Karpas-422 (cell line): ENCODE measurements around the gene KDM4E. TPM values are rescaled to one million over a fixed set of nuclear protein-coding genes. Genes with fewer than 3 reads are reported as not detected.

Experiments
- DNase-seq: peaks from one replicate; pipeline ENCODE4 v3.0.0-alpha.2; 2015
- H2AFZ ChIP-seq: fragments of 200-600 bp; sonication (generic); 2 replicates; pipeline ENCODE4 v1.6.1; 2014; ENCODE audit warnings: antibody characterized with exemption, low read length, mixed read lengths
- H3K27ac ChIP-seq: fragments of 200-600 bp; sonication (generic); 2 replicates; pipeline ENCODE4 v1.5.1; 2014; ENCODE audit warnings: mild to moderate bottlenecking, low read length, moderate library complexity
- H3K27me3 ChIP-seq: fragments of 200-600 bp; sonication (generic); 2 replicates; pipeline ENCODE4 v1.6.1; 2014; ENCODE audit warnings: low read length, mixed read lengths
- H3K36me3 ChIP-seq: fragments of 200-600 bp; sonication (generic); 2 replicates; pipeline ENCODE4 v1.6.1; 2014; ENCODE audit warnings: low read length, mixed read lengths; ENCODE audit not compliant: insufficient read depth
- H3K4me1 ChIP-seq: fragments of 200-600 bp; sonication (generic); 2 replicates; pipeline ENCODE4 v1.6.1; 2014; ENCODE audit warnings: mild to moderate bottlenecking, low read length, mixed read lengths
- H3K4me2 ChIP-seq: fragments of 200-600 bp; sonication (generic); 2 replicates; pipeline ENCODE4 v1.6.1; 2014; ENCODE audit warnings: low read length, low read depth, mild to moderate bottlenecking; ENCODE audit not compliant: poor library complexity, severe bottlenecking
- H3K4me3 ChIP-seq: fragments of 200-600 bp; sonication (generic); 2 replicates; pipeline ENCODE4 v1.5.1; 2014; ENCODE audit warnings: mild to moderate bottlenecking, antibody characterized with exemption, low read length, mixed read lengths
- H3K79me2 ChIP-seq: fragments of 200-600 bp; sonication (generic); 2 replicates; pipeline ENCODE4 v1.6.1; 2014; ENCODE audit warnings: mild to moderate bottlenecking, low read length, mixed read lengths
- H3K9ac ChIP-seq: fragments of 200-600 bp; sonication (generic); 2 replicates; pipeline ENCODE4 v1.6.0; 2014; ENCODE audit warnings: low read length
- H3K9me2 ChIP-seq: fragments of 200-600 bp; sonication (generic), shearing (Covaris generic); replicated peaks from 2 replicates; pipeline ENCODE4 v1.6.0; 2014; ENCODE audit warnings: mild to moderate bottlenecking, low read length, moderate library complexity; ENCODE audit not compliant: insufficient read depth
- H3K9me3 ChIP-seq: fragments of 300-700, 200-600 bp; sonication (generic); 2 replicates; pipeline ENCODE4 v1.6.1; 2014; ENCODE audit warnings: low read length, mixed read lengths
- H4K20me1 ChIP-seq: fragments of 200-600 bp; sonication (generic); 2 replicates; pipeline ENCODE4 v1.6.1; 2014; ENCODE audit warnings: mild to moderate bottlenecking, antibody characterized with exemption, low read length, low read depth; ENCODE audit not compliant: insufficient read depth
- total RNA-seq: library from RNA; depleted of rRNA; stranded (reverse); fragments of >200 nt; shearing (Covaris generic); gene quantifications from 2 replicates; pipeline ENCODE4 v1.2.3, GENCODE V29; 2014; ENCODE audit warnings: low replicate concordance; rRNA removed

The KDM4E gene
- total RNA-seq = not detected in 2 replicates

GRCh38 chr11:95024958-95025357 lies at the start of gene KDM4E:
Gene KDM4E (plus strand): TSS chr11:95025258. CDS start chr11:95025558, 300 bp downstream.
- Histone ChIP-seq H3K4me3 (no peak within 1 kb of the TSS), H3K4me2 (no peak within 1 kb of the TSS), H3K79me2 (no peaks in the 10 kb centered on the region), H3K9me3 (no peaks in the 10 kb centered on the region), H3K9me2 (no peaks in the 10 kb centered on the region), H3K4me1 (no peaks in the 10 kb centered on the region), H3K9ac (no peak within 1 kb of the TSS), H2AFZ (no peak within 1 kb of the TSS), H3K27ac (no peak within 1 kb of the TSS), H3K36me3 (no peaks in the 10 kb centered on the region), H4K20me1 (no peaks in the 10 kb centered on the region), H3K27me3 (no peaks in the 10 kb centered on the region)
- DNase-seq = no peak

GRCh38 chr11:94975599-94975998 lies 49.5 kb upstream of the KDM4E start:
- H3K9ac ChIP-seq = no peak overlapping the region
- DNase-seq = no peak
- H3K36me3 ChIP-seq = peaks cover 16% of the 10 kb centered on the region
- H3K9me3 ChIP-seq = no peaks in the 10 kb centered on the region
- peaks cover 29% of the 10 kb centered on the region for H3K4me1 ChIP-seq
- 0 out of 2 replicates have a peak overlapping the region, but pooled peaks have one; percentile 0 for H2AFZ ChIP-seq
- H3K9me2 ChIP-seq = 0 out of 2 replicates have a peak, but pooled peaks cover 5% of the 10 kb centered on the region
- H3K27me3 ChIP-seq = no peaks in the 10 kb centered on the region
- no peak overlapping the region for H3K4me3 ChIP-seq
- peaks cover 45% of the 10 kb centered on the region for H3K79me2 ChIP-seq
- H3K27ac ChIP-seq = no peak overlapping the region
- no peak overlapping the region for H3K4me2 ChIP-seq
- H4K20me1 ChIP-seq = peaks cover 12% of the 10 kb centered on the region

DNA sequence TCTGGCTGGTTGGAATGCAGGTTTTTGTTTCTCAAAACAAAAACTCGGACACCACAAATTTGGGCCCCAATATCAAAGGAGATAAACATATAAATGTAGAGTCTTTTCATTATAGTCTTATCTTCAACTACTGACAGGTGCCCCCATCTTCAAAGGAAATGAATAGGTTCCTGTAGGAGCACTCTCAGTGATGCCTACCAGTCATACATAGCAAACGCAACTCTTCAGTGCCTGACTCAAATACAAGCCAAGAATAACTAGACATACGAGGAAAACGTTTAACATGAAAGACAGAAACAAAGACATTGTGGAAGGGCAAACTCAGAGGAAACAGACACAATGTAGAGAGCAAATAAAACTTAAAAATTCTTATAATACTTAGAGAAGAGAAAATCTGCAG lies 37.7 kb upstream of the KDM4E start:
- H3K4me1 ChIP-seq = no peaks in the 10 kb centered on the region
- H3K27me3 ChIP-seq = no peaks in the 10 kb centered on the region
- no peak overlapping the region for H3K9ac ChIP-seq

GRCh38 chr11:94988748-94989147 lies 36.3 kb upstream of the KDM4E start:
- no peak overlapping the region for H3K4me3 ChIP-seq
- DNase-seq = no peak

More for the DNA sequence above, 37.7 kb upstream of the KDM4E start:
- Histone ChIP-seq H3K4me3 (no peak overlapping the region), H4K20me1 (no peaks in the 10 kb centered on the region), H3K9me2 (no peaks in the 10 kb centered on the region), H3K79me2 (no peaks in the 10 kb centered on the region), H3K9me3 (no peaks in the 10 kb centered on the region), H3K4me2 (no peak overlapping the region), H2AFZ (no peak overlapping the region), H3K27ac (no peak overlapping the region), H3K36me3 (no peaks in the 10 kb centered on the region)
- DNase-seq = no peak

GRCh38 chr11:94993400-94993943 lies 31.6 kb upstream of the KDM4E start:
- Histone ChIP-seq H3K27me3 (no peaks in the 10 kb centered on the region), H3K79me2 (no peaks in the 10 kb centered on the region), H3K4me2 (no peak overlapping the region), H3K9me2 (no peaks in the 10 kb centered on the region), H3K27ac (no peak overlapping the region), H3K9ac (no peak overlapping the region), H4K20me1 (no peaks in the 10 kb centered on the region), H3K36me3 (no peaks in the 10 kb centered on the region), H3K4me1 (no peaks in the 10 kb centered on the region), H3K9me3 (no peaks in the 10 kb centered on the region), H2AFZ (no peak overlapping the region), H3K4me3 (no peak overlapping the region)
- no peak for DNase-seq

More at GRCh38 chr11:94988748-94989147, 36.3 kb upstream of the KDM4E start:
- Histone ChIP-seq H3K9ac (no peak overlapping the region), H3K9me2 (no peaks in the 10 kb centered on the region), H2AFZ (no peak overlapping the region), H3K4me1 (no peaks in the 10 kb centered on the region), H3K9me3 (no peaks in the 10 kb centered on the region), H3K27me3 (no peaks in the 10 kb centered on the region), H3K36me3 (no peaks in the 10 kb centered on the region), H3K4me2 (no peak overlapping the region), H4K20me1 (no peaks in the 10 kb centered on the region), H3K79me2 (no peaks in the 10 kb centered on the region), H3K27ac (no peak overlapping the region)

GRCh38 chr11:94997437-94997836 lies 27.6 kb upstream of the KDM4E start:
- Histone ChIP-seq H3K4me2 (no peak overlapping the region), H2AFZ (no peak overlapping the region), H3K9me3 (no peaks in the 10 kb centered on the region), H3K4me1 (no peaks in the 10 kb centered on the region), H3K4me3 (no peak overlapping the region), H3K9ac (no peak overlapping the region), H3K36me3 (no peaks in the 10 kb centered on the region), H3K27ac (no peak overlapping the region), H3K79me2 (no peaks in the 10 kb centered on the region), H4K20me1 (no peaks in the 10 kb centered on the region), H3K27me3 (no peaks in the 10 kb centered on the region), H3K9me2 (no peaks in the 10 kb centered on the region)
- DNase-seq = no peak

DNA sequence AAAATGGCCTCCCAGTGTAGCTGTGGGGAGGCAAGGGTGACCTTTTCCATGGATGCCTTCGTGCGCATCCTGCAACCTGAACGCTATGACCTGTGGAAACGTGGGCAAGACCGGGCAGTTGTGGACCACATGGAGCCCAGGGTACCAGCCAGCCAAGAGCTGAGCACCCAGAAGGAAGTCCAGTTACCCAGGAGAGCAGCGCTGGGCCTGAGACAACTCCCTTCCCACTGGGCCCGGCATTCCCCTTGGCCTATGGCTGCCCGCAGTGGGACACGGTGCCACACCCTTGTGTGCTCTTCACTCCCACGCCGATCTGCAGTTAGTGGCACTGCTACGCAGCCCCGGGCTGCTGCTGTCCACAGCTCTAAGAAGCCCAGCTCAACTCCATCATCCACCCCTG lies 26.8 kb upstream of the KDM4E start:
- Histone ChIP-seq H3K4me1 (no peaks in the 10 kb centered on the region), H3K4me2 (no peak overlapping the region), H3K4me3 (no peak overlapping the region), H3K27ac (no peak overlapping the region), H3K36me3 (no peaks in the 10 kb centered on the region), H3K9ac (no peak overlapping the region), H4K20me1 (no peaks in the 10 kb centered on the region), H2AFZ (no peak overlapping the region), H3K9me2 (no peaks in the 10 kb centered on the region), H3K79me2 (no peaks in the 10 kb centered on the region), H3K9me3 (no peaks in the 10 kb centered on the region), H3K27me3 (no peaks in the 10 kb centered on the region)
- DNase-seq = no peak

GRCh38 chr11:95003716-95004115 lies 21.3 kb upstream of the KDM4E start:
- Histone ChIP-seq H3K36me3 (no peaks in the 10 kb centered on the region), H3K27ac (no peak overlapping the region), H3K4me3 (no peak overlapping the region), H4K20me1 (no peaks in the 10 kb centered on the region), H3K4me2 (no peak overlapping the region), H3K27me3 (no peaks in the 10 kb centered on the region), H3K79me2 (no peaks in the 10 kb centered on the region), H3K9ac (no peak overlapping the region), H3K9me3 (no peaks in the 10 kb centered on the region), H3K9me2 (no peaks in the 10 kb centered on the region), H2AFZ (no peak overlapping the region), H3K4me1 (no peaks in the 10 kb centered on the region)
- DNase-seq = no peak
